ENCODE measurements around the gene SLC38A10. TPM values are rescaled to one million over a fixed set of nuclear protein-coding genes. Genes with fewer than 3 reads are reported as not detected.

The SLC38A10 gene
- total RNA-seq, 1 experiment from 2014 or later, result 109 TPM

- peaks cover 14 to 18% of the 10 kb centered on the region in 2 experiments for H3K4me1 ChIP-seq (ENCODE audit: control insufficient read depth in 1 of 2, insufficient read depth in 2 of 2, low read length in 2 of 2)
- peaks cover 15% of the 10 kb centered on the region; the same call in 1 of the 2 replicates for H3K79me2 ChIP-seq (ENCODE audit: insufficient read depth, low read length)
- no peaks in the 10 kb centered on the region for H3K27me3 ChIP-seq (ENCODE audit: insufficient read depth, low read length)
- CTCF ChIA-PET, result no interaction called here
- intact Hi-C loops (cut with micrococcal nuclease), result no loop called here
- no peak overlapping the region for H3K4me2 ChIP-seq (ENCODE audit: low read length)
- POLR2A ChIA-PET, result no interaction called here
- DNase-seq (ENCODE audit: low read depth, low spot score) (no peak), ATAC-seq (no peak)
- H2AFZ ChIP-seq (ENCODE audit: low read depth, low read length, poor library complexity, severe bottlenecking), result no peak overlapping the region
- H3K9me2 ChIP-seq (ENCODE audit: insufficient read depth), result no peaks in the 10 kb centered on the region
- H3K36me3 ChIP-seq (ENCODE audit: control insufficient read depth in 1 of 2, insufficient read depth in 2 of 2, low read length in 2 of 2), result peaks cover 0 to 10% of the 10 kb centered on the region in 2 experiments; a peak in 2 of 4 replicates
- no peak overlapping the region for H3K27ac ChIP-seq (ENCODE audit: low read depth, low read length)
- H4K20me1 ChIP-seq (ENCODE audit: insufficient read depth), result no peaks in the 10 kb centered on the region
- TF ChIP-seq CTCF (IDR thresholded peaks at IDR 0.05 in 2 of 3, conservative IDR thresholded peaks at IDR 0.05 in 1 of 3; ENCODE audit: borderline replicate concordance in 1 of 3, insufficient read depth in 1 of 3, low read depth in 2 of 3, low read length in 2 of 3) (no peak), JUND (IDR thresholded peaks at IDR 0.05) (no peak), REST (IDR thresholded peaks at IDR 0.05; ENCODE audit: low read depth) (no peak), CEBPB (IDR thresholded peaks at IDR 0.05; ENCODE audit: low read depth) (no peak), ZFX (IDR thresholded peaks at IDR 0.05) (no peak), ZNF274 (IDR thresholded peaks at IDR 0.05; ENCODE audit: low read depth, low read length) (no peak), CBX3 (IDR thresholded peaks at IDR 0.05; ENCODE audit: low read depth) (no peak), ATF3 (IDR thresholded peaks at IDR 0.05) (no peak), SRF (IDR thresholded peaks at IDR 0.05; ENCODE audit: low read depth) (no peak), TCF7L2 (IDR thresholded peaks at IDR 0.05; ENCODE audit: borderline replicate concordance, extremely low read depth, insufficient read depth, insufficient read length) (no peak), EZH2 (IDR thresholded peaks at IDR 0.05) (no peak), ELF1 (IDR thresholded peaks at IDR 0.05; ENCODE audit: borderline replicate concordance, low read depth) (no peak), SIN3A (IDR thresholded peaks at IDR 0.05; ENCODE audit: low read depth) (no peak), POLR2A (IDR thresholded peaks at IDR 0.05; ENCODE audit: borderline replicate concordance, extremely low read depth, insufficient read depth, insufficient read length) (no peak), FOSL1 (IDR thresholded peaks at IDR 0.05; ENCODE audit: low read depth) (no peak)
- H3K9ac ChIP-seq (ENCODE audit: low read length), result no peak overlapping the region
- no peak overlapping the region for H3K4me3 ChIP-seq (replicated peaks in 1 of 2; ENCODE audit: low read depth in 1 of 2, low read length in 2 of 2)
- no TSS peak for BruUV-seq (replicated peaks)
- H3K9me3 ChIP-seq (ENCODE audit: control insufficient read depth in 1 of 2, insufficient read depth in 1 of 2, low read depth in 1 of 2, low read length in 2 of 2), result no peaks in the 10 kb centered on the region
- RAD21 ChIA-PET (ENCODE audit: low non-redundant PET in 1 of 2, low total read pairs in 2 of 2, uncharacterized antibody in 2 of 2, unreplicated experiment in 2 of 2), result no interaction called here
Observed at GRCh38 chr17:81217491-81217890, 77.6 kb downstream of the SLC38A10 start.
